Heart left ventricle (tissue), 13 donors: ENCODE measurements around the gene GTF2IRD1.

Experiments used
- CTCF ChIP-seq, 12 donors: fragments of 200-600 bp; sonication (generic) in 4 of 12; IDR thresholded peaks; one replicate each; pipeline versions ENCODE4 v1.5.0 to v1.8.0; 2018 to 2022; ENCODE audit warnings: antibody characterized with exemption in 12 of 12, mild to moderate bottlenecking in 5 of 12
- POLR2A ChIP-seq, 2 donors: fragments of 450-650 bp; IDR thresholded peaks; one replicate each; pipeline ENCODE4 v1.6.1; 2017; ENCODE audit warnings: antibody characterized with exemption in 2 of 2, mild to moderate bottlenecking in 2 of 2, moderate library complexity in 2 of 2
- donor health status: ischemic (EF 13 %, LVEDD 7.1; RV severe dilation, severe dysfunction).
- donor health status: DM: no; HTN: yes; CAD: no.
- donor health status: DM: no; HTN: no; CAD: no.
- donor health status: ischemic (EF 25% LVEDD 6.9; RV normal size, moderate dysfunction).
- donor health status: ischemic (EF 25% LVEDD 5.7; RV mildly dilated, moderate dysfunction).
- donor health status: ischemic (EF 35%, LVEDD 5.7; RV mildly dilated, moderate dysfunction).
- donor health status: nonischemic (EF 11% LVEDD 7.7; RV severe dilation, severe dysfunction).
- donor health status: DM: yes; HTN: yes; CAD: no.
- donor health status: PGD.
- donor health status: ischemic (EF 29% LVEDD 5.4; RV normal size, mild dysfunction).
- donor health status: nonischemic (EF 23%, LVEDD 6.1; RV moderate dilation, normal function).

DNA sequence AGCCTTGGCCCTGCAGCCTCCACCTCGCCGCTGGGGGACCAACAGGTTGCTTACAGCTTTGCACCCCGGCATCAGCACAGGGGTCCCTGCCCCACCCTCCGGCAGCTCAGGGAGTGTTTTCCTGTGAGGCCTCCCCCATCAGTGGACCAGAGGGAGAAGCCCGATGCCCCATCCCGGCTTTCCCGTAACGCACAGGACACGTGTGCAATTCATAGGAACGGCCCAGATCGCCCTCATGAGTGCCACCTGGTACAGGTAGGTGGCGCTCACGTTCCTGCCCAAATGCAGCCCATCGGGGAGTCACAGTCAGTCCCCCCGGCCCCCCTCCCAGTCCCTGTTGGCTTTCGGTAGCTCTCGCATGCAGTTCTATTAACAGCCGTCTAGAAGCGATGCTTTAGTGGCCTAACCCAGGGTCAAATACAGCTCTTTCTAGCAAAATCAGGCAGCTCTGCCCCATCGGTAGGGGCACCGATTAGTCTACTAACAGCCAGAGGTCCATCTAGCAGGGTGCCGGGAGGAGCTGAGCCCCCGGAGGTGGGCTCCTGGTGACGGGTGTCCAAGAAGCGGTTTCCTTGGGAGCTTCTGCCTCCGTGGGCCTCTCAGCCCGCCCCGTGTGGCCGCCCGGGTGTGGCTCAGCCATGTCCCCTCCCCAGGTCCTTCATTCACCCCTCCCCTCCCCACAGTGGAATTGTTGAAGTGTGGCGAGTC lies 48.4 kb upstream of the GTF2IRD1 start:
- peak in 11 of 12 donors; percentile 13 to 47 (median 31) for TF ChIP-seq CTCF (IDR thresholded peaks at IDR 0.05)
- TF ChIP-seq POLR2A (IDR thresholded peaks at IDR 0.05), result no peak
